Epidermal melanocyte (primary cell): Measurements from ENCODE around the gene FAM53A.
"Not testable (repeated sequence)": the region's sequence is repeated elsewhere in the genome, so short reads cannot be mapped to it uniquely, and the experiment has no call there.

Experiments
- DNase-seq: peaks from one replicate; pipeline ENCODE4 v3.0.0; 2011; ENCODE audit warnings: low spot score; ENCODE audit not compliant: insufficient read length

Gene FAM53A

DNA sequence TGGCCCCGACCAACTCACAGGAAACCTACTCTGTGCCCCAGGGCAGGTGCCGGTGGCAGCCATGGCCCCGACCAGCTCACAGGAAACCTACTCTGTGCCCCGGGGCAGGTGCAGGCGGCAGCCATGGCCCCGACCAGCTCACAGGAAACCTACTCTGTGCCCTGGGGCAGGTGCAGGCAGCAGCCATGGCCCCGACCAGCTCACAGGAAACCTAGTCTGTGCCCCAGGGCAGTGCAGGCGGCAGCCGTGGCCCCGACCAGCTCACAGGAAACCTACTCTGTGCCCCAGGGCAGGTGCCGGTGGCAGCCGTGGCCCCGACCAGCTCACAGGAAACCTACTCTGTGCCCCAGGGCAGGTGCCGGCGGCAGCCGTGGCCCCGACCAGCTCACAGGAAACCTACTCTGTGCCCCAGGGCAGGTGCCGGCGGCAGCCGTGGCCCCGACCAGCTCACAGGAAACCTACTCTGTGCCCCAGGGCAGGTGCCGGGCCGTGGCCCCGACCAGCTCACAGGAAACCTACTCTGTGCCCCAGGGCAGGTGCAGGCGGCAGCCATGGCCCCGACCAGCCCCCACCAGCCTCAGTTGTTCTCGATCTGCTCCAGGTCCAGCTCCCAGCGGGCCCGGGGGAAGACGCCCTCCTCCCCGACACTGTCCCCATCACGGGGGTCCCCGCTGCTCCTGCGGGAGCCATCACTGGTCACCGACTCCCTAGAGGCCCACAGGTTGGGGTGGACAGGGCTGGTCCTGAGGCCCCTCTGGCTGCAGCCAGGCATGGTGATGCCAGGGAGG is 43.2 kb downstream of the FAM53A start:
- DNase-seq: not testable (repeated sequence)

DNA sequence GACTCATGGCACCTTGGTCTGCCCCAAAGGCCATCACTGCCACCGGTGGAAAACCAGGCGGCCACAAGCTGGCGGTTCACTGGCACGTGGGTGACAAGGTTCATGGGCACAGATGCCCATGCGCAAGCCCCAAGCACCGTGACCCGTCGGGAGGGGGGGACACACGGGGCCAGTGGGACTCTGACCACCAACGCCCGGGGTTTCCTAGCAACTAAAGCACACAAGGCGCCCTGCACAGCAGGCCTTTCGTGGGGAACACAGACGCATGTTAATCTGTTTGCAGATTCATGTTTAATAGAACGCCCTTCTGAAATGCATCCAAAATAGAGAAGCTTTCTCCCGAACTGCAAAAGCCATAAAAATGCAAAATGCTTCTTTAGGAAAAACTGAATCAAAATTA is 43.9 kb downstream of the FAM53A start:
- no peak for DNase-seq

- DNase-seq: no peak
Measured at GRCh38 chr4:1639299-1639868, 44.7 kb downstream of the FAM53A start.

DNA sequence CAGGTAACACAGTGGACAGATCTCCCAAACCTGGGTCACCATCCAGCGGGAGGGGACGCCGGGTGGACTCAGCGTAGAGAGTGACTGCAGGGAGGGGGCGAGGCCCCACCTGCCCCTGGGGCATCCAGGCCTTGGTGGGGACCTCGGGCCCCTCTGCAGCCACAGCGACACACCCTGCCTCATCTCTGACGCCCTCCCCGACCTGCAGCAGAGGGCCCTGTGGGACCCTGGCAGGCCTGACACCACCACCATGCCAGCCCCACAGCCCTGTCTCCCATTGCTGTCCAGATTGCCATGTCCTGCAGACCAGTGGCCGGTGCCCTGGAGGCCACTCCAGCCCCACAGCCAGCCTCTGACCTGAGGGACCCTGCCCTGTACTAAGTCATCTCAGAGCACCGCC is 45.2 kb downstream of the FAM53A start:
- DNase-seq: no peak

DNA sequence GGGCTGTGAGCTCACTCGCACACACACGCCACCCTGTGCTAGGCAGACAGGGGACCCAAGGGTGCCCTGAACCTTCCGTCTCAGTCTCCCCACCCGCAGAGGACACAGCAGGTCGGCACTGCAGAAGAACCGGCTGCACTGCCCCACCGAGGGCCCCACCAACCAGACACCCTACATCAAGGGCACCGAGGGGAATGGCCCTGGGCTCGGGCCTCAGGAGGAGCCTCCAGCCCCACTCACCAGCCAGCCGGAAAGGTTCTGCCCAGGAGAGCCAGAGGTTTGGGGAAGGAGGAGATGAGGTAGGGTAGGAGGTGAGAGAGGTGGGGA is 45.9 kb downstream of the FAM53A start:
- no peak for DNase-seq

DNA sequence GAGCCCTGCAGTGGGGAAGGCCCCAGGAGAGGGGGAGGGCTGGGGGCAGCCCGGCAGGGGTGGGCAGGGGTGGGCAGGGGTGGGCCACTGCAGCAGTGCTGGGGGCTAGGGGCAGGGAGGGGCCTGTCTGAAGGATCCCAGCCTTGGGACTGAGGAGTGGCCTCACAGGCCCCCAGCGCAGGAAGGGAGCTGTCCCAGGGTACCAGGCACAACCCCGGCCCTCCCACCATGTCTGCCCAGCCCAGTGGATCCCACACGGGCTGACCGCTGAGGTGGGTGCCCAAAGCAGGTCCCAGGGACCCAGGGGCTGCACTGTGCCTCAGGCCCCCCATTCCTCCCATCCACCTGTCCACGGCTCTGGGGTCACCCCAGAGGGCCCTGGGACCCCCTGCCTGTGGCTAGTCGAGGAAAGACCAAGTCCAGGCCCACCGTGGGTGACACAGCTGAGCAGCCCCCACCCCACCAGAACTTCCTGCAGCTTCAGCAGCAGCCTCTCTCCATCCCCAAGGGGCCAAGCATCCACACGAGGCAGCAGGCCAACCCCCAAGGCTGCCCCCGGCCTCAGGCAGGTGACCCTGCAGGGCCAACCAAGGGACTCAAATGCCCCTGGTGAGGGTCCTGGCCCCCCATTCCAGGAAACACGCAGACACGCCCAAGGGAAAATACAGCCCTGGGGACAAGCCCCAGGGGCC is 46.4 kb downstream of the FAM53A start:
- no peak for DNase-seq

DNA sequence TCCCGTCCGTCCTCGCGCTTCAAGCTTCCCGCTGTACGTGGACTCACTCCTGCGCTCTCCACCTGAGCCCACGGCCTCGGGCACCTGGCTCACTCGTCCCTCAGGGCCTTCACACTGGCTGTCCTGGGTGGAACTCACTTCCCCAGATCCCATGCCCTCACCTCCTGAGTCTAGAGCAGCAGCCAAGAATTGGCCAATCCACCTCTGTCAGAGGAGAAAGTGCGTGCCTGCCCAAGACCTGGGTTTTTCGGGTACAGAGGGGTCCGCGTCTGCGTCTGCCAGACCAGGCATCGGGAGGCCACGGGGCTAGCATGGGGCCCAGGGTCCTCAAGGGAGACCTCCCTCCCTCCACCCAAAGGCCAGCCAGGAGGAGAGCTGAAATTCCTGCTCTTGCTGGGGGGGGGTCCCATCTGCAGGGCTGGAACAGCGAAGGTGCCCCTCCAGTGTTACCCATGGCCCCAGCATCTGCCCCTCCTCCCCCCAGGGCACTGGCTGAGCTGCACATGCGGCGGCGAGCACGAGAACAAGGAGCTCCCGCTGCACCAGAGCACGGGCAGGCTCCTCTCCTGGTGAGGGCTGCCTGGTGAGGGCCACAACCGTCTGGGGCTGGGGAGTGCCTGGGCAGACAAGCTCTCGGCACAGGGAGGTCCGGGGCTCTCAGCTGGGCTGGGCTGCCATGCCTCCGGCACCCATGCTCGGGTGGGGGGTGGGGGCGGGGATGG is 47.5 kb downstream of the FAM53A start:
- DNase-seq: no peak

GRCh38 chr4:1635464-1635863 is 48.6 kb downstream of the FAM53A start:
- DNase-seq: no peak

GRCh38 chr4:1633993-1634392 is 50.1 kb downstream of the FAM53A start:
- no peak for DNase-seq

GRCh38 chr4:1632109-1633104 is 51.7 kb downstream of the FAM53A start:
- DNase-seq: no peak

GRCh38 chr4:1631136-1631535 is 53.0 kb downstream of the FAM53A start:
- DNase-seq: no peak

DNA sequence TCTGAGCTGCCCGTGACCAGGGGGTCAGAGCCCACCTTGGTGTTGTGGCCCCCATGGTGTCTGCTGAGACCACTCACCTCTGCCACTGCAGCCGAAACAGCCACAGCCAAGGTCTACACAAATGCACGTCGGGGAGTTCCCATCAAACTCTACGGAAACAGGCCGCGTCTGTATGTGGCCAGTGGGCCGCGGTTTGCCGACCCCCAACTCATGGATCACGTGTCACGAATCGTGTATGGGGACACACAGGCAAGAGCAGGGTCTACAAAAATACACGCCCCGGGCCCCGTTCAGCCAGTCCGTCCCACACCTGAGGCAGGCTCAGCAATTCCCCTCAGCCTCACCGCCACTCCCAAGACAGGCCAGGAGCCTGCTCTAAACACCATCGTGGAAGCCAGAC is 53.8 kb downstream of the FAM53A start:
- DNase-seq: no peak

- no peak for DNase-seq
Measured at GRCh38 chr4:1629699-1630083, 54.4 kb downstream of the FAM53A start.

DNA sequence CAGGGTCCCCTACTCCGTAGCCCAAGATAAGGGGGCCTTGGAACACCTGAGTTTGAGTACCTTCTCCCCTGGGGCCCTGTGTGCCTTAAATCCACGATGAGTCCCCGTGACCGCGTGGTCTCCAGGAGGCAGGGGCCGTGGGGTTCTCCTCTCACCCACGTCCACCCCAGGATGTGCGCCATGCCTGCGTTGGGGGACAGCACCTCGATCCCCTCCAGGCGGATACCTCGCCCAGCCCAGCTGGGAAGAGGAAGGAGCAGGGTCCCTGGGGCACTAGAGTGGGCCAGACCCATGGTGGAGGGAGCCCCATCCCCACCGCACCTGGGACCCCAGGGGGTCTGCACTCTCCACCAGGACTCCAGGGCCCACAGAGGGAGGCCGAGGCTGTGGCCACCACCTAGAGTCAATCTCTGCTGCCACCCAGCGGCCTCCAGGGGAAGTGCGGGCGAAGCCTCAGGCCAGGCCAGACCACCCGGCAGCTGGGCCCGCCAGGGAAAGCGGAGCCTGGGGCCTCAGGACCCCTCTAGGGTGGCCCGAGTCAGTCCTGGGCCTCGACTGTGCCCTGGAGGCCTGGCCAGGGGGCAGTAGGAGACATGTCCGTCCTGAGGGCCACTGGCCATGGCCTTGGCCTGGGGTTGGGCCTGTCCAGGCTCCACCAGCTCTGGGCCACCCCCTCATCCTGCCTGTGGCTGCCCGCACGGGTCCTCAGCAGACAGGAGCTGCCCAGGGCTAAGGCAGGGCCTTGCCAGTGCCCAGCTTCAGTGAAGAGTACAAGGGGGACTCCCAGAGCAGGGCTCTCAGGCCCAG is 55.0 kb downstream of the FAM53A start:
- DNase-seq: peak; percentile 90

GRCh38 chr4:1627417-1628313 is 56.4 kb downstream of the FAM53A start:
- DNase-seq: no peak

DNA sequence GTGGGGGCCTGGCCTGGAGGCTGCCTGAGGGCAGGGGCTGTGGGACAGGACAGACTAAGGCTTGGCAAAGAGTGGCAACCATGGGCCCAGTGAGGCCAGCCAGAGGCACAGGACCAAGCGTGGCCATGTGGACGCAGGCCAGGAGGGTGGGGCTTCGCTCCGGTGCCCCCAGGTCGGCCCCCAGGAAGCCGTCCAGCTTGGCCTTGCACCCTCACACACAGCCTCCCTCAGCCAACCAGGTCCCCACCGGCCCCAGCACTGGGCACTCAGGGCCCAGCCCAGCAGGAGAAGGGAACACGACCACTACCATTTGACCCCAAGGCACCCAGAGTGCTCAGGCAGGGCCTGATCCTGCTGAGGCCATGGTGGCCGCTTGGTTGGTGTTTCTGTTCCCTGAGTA is 57.2 kb downstream of the FAM53A start:
- no peak for DNase-seq

- no peak for DNase-seq
Measured at GRCh38 chr4:1626151-1626550, 58.0 kb downstream of the FAM53A start.

- DNase-seq: no peak
Measured at GRCh38 chr4:1625600-1626138, 58.4 kb downstream of the FAM53A start.

DNA sequence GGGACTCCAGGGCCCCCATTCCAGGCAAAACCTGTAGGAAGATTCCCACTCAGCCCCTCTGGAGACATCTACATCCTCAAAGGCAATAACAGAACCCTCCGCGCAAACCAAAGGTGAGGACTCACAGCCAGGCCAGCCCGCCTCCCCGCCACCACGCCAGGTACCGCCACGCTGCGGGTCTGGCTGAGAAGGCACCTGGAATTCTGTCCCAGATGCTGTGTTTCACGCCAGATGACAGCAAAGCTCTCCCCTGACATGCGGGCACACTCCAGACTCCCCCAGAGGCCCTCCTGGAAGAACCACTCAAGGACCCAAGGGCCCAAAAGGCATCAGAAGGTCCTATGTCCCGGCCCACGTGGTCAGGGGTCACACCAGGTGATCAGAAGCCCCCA is 59.6 kb downstream of the FAM53A start:
- no peak for DNase-seq
